Activated naive CD8-positive, alpha-beta T cell treated with anti-CD3 and anti-CD28 coated beads, Interleukin-2, amount 50 U/mL, for 24 hours (primary cell): Measurements from ENCODE around the gene C3orf18.

Source experiments
- ATAC-seq: fragments of 150-1000 bp; cut with Tn5 transposase; one replicate; pipeline ENCODE4 v1.10.0; 2021
- DNase-seq: peaks from one replicate; pipeline ENCODE4 v3.0.0; 2021
- H3K27ac Mint-ChIP-seq: one replicate; pipeline ENCODE4 v1.8.0; 2021; ENCODE audit warnings: mild to moderate bottlenecking, mixed read lengths
- H3K27me3 Mint-ChIP-seq: one replicate; pipeline ENCODE4 v1.8.0; 2021; ENCODE audit warnings: mixed read lengths
- H3K36me3 Mint-ChIP-seq: one replicate; pipeline ENCODE4 v1.8.0; 2021; ENCODE audit warnings: low read depth, mixed read lengths
- H3K4me1 Mint-ChIP-seq: one replicate; pipeline ENCODE4 v1.8.0; 2021; ENCODE audit warnings: mixed read lengths
- H3K4me3 Mint-ChIP-seq: one replicate; pipeline ENCODE4 v1.8.0; 2021; ENCODE audit warnings: mild to moderate bottlenecking, moderate library complexity, mixed read lengths
- H3K9me3 Mint-ChIP-seq: one replicate; pipeline ENCODE4 v1.8.0; 2021; ENCODE audit warnings: mixed read lengths

The C3orf18 gene

DNA sequence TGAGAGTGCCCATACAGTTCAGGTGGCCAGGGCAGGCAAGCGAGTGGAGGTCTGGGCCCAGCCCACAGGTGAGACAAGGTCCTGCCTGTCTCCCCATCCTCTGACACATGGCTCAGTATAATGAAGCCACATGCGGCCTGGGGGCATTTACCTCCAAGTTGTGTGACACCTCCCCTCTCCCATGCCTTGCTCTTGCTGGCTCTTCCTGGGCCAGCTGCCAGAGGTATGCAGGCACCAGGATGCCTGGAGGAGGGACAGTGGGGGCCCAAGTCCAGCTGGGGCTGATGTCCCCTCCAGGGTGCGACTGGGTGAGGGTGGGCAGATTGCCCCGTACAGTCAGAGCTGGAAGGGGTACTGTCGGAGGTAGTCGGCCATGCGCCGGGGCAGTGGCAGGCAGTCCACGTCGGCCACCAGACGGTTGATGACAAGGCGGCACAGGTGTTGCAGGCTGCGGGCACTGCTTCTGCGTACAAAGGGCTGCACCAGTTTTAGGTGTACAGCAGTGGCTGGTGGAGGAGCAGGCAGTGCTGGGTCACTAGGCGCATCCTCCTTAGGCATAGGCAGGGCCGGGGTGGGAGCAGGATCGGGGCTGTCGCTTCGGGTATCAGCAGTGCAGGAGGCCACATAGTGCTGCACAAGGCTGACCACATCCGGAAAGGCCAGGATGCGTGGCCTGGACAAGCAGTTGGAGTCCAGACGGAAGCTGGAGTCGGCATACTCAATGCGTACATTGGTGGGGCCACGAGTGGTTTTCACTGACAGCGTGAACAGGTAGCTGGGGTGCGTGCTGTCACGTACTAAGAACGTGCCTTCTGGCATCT lies 39.9 kb upstream of the C3orf18 start:
- Mint-ChIP-seq H3K27ac (peak overlapping the region; percentile 100), H3K4me1 (peaks cover 63% of the 10 kb centered on the region), H3K9me3 (no peaks in the 10 kb centered on the region), H3K36me3 (peaks cover 92% of the 10 kb centered on the region), H3K4me3 (peak overlapping the region; percentile 100), H3K27me3 (peaks cover 2% of the 10 kb centered on the region)
- no peak for ATAC-seq
- peak; percentile 55 for DNase-seq

DNA sequence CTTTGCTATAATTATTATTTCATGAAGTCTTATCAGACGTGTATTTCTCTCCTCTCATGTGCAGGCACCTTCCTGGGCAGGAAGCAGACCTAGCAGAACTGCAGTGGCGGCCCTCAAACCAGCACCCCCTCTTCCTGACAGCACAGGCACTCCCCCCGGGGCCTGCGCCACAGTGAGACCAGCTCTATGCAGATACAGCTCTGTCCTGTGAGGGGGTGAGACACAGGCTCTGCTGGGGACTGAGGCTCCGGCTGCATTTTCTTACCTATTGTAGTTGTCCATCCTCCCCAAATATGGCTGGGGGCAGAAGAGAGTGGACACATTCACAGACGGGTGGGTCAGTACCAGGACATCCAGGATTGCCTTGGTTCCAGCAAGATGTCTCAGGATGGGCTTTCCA lies 39.0 kb upstream of the C3orf18 start:
- H3K27ac Mint-ChIP-seq: peak overlapping the region; percentile 100
- peak overlapping the region; percentile 100 for H3K4me3 Mint-ChIP-seq
- H3K36me3 Mint-ChIP-seq: peaks cover 86% of the 10 kb centered on the region
- DNase-seq (peak; percentile 47), ATAC-seq (no peak)
- H3K9me3 Mint-ChIP-seq: no peaks in the 10 kb centered on the region
- H3K4me1 Mint-ChIP-seq: peaks cover 65% of the 10 kb centered on the region
- no peaks in the 10 kb centered on the region for H3K27me3 Mint-ChIP-seq

DNA sequence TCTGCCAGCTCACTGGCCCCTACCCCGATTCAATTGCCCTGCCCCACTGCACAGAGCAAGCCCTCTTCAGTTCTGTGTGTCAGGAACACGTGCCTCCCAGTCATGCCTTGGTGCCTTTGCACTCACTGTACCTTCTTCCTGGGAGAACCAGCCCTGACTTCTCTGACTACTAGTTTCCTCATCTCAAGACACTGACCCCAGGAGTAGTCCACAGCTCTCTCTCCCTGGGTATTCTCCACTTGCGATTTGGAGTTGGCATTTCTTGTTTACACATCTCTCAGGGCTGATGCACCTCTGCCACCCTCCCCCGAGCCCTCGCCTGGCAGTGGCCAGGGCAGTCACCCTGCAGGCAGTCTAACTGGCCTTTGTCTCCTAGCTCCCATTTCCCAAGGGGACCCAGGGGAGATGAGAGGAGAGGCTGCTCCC lies 38.4 kb upstream of the C3orf18 start:
- Mint-ChIP-seq H3K9me3 (no peaks in the 10 kb centered on the region), H3K36me3 (peaks cover 82% of the 10 kb centered on the region), H3K27me3 (no peaks in the 10 kb centered on the region), H3K4me1 (peaks cover 72% of the 10 kb centered on the region), H3K27ac (peak overlapping the region; percentile 100), H3K4me3 (peak overlapping the region; percentile 100)
- DNase-seq (peak; percentile 34), ATAC-seq (no peak)

DNA sequence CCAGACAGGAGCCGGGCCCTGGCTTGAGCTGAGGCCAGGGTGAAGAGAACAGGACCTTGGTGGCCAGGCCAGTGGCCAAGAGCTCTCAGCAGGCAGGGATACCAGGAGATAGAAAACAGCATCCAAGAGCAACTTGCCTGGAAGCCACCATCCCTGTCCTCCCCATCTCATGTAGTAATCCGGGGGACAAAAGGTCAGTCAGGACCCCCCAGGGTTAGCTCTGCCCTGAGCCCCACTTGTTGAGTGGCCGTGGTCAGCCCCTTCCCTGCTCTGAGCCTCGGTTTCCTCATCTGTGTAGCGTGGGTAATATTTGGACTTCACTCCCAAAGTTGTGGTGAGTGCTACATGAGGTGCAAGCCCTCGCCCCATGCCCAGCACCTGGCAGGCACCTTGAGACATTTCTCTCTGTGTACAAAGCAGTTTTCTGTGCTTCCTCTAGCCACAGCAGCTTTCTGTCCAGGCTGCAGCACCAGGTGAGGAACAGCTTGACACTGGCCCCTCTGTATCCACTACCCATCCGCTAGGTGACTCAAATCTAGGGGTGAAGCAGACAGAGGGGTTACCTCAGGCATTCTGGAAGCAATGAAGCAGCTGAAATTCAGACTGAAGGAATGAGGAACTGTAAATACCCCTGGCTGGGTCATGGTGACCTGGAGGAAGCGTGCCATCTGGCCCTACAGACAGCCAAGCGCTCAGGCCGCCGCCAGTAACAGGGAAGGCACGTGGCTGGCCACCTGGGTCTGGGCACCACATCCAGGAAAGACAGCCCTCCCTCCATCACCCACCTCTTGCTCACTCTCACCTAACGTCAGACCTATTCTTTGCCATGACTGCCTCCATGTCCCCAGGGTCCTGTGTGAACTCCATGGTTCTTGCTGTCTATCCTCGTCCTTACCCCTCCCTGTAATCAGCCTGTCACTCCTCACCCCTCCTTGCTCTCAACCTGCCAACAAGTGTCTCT lies 37.4 kb upstream of the C3orf18 start:
- ATAC-seq: no peak
- no peaks in the 10 kb centered on the region for H3K27me3 Mint-ChIP-seq
- H3K9me3 Mint-ChIP-seq: no peaks in the 10 kb centered on the region
- peaks cover 74% of the 10 kb centered on the region for H3K36me3 Mint-ChIP-seq
- peaks cover 80% of the 10 kb centered on the region for H3K4me1 Mint-ChIP-seq
- DNase-seq: peak; percentile 43
- peak overlapping the region; percentile 100 for H3K4me3 Mint-ChIP-seq
- H3K27ac Mint-ChIP-seq: peak overlapping the region; percentile 100

DNA sequence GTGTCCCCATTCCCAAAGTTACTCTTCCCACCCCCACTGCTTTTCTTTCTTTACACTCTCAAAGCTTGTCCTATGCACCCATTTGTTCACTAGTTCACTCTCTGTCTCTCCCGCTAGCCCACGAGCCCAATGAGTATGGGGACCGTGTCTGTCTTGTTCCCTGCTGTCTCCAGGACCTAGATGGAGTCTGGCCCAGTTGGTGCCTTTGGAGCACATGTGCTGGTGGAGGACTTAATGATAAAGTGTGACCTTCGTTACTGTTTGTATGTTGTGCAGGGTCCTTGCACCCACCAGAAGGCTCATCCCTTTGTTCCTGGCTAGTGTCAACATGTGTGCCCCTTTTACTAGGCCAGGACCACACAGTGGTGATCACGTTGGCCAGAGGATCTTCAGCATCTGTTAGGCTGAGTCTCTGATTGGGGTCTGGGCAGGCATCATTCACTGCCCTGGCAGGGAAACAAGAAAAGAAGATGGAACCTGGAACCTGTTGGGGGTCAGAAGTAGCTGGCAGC lies 36.6 kb upstream of the C3orf18 start:
- Mint-ChIP-seq H3K27me3 (no peaks in the 10 kb centered on the region), H3K27ac (peak overlapping the region; percentile 100), H3K36me3 (peaks cover 67% of the 10 kb centered on the region), H3K9me3 (no peaks in the 10 kb centered on the region), H3K4me1 (peaks cover 86% of the 10 kb centered on the region), H3K4me3 (peak overlapping the region; percentile 100)
- no peak for ATAC-seq
- DNase-seq: peak; percentile 20

DNA sequence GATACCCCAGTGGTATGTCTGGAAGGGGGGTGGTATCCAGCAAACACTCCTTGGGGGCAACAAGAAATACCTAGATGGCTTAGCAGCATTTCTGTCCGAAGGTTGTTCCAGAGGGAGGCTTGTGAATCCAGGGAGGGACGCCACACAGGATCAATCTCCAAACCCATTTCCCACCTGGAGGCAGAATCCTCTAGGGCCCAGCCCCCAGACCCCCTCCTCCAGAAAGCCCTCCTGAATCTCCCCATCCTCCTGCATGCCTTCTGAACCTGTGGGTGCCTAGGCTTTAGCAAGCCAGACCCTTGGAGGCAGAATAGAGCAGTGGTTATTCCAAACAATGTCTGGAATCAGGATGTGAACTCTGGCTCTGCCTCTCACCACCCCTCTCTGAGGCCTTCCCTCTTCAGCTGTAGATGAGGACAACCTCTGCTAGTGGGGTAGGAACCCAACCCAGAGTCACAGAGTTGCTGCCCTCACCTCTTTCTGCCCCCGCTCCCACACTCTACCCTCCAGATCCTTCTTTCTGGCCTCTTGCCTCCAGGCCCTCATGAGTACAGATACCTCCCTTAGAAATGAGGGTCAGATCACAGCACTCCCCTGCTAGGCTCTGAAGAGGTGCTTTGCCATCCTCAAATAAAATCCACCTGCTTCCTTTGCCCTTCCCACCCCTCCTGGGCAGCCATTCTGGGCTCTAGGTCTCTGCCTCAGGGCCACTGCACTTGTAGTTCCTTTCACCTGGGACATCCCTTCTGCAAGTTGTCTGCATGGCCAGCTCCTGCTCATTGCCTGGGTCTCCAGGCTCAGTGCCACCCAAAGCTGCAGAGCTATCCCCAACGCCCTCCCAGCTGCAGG lies 35.9 kb upstream of the C3orf18 start:
- H3K4me3 Mint-ChIP-seq: peak overlapping the region; percentile 100
- H3K27ac Mint-ChIP-seq: peak overlapping the region; percentile 100
- H3K9me3 Mint-ChIP-seq: no peaks in the 10 kb centered on the region
- H3K4me1 Mint-ChIP-seq: peaks cover 87% of the 10 kb centered on the region
- H3K27me3 Mint-ChIP-seq: no peaks in the 10 kb centered on the region
- peaks cover 66% of the 10 kb centered on the region for H3K36me3 Mint-ChIP-seq
- peak; percentile 34 for DNase-seq
- ATAC-seq: no peak

DNA sequence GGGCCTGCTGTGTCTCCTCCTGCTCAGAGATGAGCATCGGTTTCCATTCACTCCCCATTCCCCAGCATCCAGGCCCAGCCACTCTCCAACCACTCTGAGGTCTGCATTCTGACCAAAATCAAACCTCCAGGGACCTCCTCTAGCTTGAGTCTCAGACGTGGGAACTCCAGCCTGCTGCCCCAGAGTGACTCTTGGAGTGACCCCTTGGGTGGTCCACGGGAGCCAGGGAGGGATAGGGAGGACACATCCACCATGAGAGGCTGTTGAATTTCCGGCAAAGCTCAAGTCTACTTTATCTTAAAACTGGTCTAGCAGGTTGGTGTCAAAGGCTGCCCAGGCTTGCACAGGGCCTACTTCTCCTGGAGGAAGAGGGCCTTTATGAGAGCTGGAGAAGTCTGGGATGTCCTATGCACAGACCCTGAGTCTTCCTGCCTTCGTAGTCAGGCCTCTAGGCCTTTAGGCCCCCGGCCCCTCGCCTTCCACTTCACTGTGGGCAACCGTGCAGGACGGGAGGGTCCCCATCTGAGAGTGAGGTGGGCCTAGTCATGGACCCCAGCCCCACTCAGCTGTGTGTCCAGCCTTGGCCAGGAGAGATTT lies 35.1 kb upstream of the C3orf18 start:
- Mint-ChIP-seq H3K36me3 (peaks cover 65% of the 10 kb centered on the region), H3K27ac (peak overlapping the region; percentile 100), H3K4me1 (peaks cover 91% of the 10 kb centered on the region), H3K9me3 (no peaks in the 10 kb centered on the region), H3K4me3 (peak overlapping the region; percentile 73), H3K27me3 (no peaks in the 10 kb centered on the region)
- ATAC-seq: peak; percentile 14
- DNase-seq: peak; percentile 28

DNA sequence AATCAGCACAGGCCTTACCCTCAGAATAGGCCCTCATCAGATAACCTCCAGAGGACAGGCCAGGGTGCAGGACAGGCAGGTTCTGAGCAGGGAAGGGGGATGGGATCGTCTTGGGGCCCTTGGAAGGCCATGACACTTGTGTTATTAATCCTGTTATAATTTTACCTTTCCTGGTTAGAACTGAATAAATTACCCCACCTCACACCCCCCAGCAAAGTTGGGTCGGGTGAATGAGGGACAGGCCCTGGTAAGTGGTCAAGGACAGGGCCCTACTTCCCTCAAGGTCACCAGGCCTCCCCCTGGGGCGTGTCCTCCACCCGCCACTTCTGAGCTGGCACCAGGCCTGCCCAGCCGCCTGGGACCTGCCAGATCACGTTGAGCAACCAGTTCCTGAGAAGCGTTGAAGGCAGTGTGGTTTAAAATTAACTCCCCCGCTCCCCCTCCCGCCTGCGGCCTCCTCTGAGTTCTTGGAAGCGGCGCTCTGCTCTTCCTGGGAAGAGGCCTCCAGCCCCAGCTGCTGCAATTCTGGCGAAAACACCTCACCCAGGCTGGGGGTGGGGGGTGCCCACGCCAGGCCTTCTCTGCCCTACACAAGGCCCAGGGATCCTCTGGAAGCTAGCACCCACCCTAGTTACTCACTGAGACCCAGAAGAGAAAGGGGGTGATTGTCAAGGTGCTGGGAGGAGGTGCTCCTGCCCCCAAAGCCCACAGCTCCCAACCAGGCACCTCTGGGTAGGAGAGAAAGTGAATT lies 33.5 kb upstream of the C3orf18 start:
- DNase-seq (peak; percentile 90), ATAC-seq (peak; percentile 70)
- peaks cover 83% of the 10 kb centered on the region for H3K4me1 Mint-ChIP-seq
- H3K9me3 Mint-ChIP-seq: no peaks in the 10 kb centered on the region
- H3K4me3 Mint-ChIP-seq: peak overlapping the region; percentile 65
- H3K36me3 Mint-ChIP-seq: peaks cover 49% of the 10 kb centered on the region
- H3K27me3 Mint-ChIP-seq: no peaks in the 10 kb centered on the region
- peak overlapping the region; percentile 100 for H3K27ac Mint-ChIP-seq

DNA sequence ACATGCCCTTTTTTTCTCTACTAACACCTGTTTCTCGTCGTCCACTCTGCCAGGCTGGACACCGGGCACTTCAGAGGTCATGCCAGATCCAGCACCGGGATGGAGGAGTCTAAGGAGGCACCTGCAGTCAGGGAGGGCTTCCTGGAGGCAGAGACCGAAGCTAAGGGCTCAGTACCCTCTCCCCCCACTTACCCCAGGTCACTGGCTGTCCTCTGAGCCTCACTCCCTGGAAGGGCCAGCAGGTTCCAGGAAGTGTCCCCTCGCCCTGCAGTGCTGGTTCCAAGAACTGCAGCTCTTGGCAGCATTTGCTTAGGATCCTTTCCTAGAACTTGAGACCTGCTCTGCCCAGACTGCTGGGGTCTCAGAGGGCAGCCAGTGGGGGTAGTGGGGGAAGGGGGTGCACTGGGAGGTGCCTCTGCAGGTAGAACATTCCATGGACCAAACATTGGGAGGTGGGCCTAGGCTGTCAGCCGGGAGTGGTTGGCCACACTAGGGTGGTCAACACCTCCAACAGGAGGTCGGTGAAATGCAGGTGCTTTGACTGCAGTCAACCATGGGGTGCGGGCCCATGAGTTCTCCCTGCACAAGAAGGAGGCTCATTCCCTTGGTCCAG lies 32.7 kb upstream of the C3orf18 start:
- ATAC-seq (no peak), DNase-seq (peak; percentile 57)
- Mint-ChIP-seq H3K4me3 (peak overlapping the region; percentile 65), H3K27ac (peak overlapping the region; percentile 100), H3K36me3 (peaks cover 41% of the 10 kb centered on the region), H3K27me3 (no peaks in the 10 kb centered on the region), H3K4me1 (peaks cover 79% of the 10 kb centered on the region), H3K9me3 (no peaks in the 10 kb centered on the region)

DNA sequence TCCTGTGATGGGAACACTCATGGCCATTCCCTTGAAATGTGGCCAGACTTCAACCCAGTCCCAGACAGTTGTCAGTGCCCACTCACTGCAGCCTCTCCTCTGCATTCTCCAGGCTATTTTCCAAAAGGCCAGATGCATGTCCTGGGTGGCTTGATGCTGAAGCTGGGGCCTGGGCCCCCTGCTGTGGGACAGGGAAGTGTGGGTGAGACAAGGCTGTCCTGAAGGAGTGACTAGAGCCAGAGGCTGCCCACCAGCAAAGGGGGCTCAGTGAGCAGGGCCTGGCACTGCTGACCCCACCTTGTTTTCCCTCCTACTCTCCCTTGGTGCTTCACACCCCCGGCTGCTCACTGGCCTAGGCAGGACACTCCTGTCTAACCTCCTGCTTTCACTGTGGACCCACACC lies 32.2 kb upstream of the C3orf18 start:
- H3K4me1 Mint-ChIP-seq: peaks cover 79% of the 10 kb centered on the region
- peaks cover 36% of the 10 kb centered on the region for H3K36me3 Mint-ChIP-seq
- H3K27me3 Mint-ChIP-seq: no peaks in the 10 kb centered on the region
- peak; percentile 36 for DNase-seq
- H3K4me3 Mint-ChIP-seq: peak overlapping the region; percentile 65
- no peak for ATAC-seq
- H3K27ac Mint-ChIP-seq: peak overlapping the region; percentile 100
- H3K9me3 Mint-ChIP-seq: no peaks in the 10 kb centered on the region

DNA sequence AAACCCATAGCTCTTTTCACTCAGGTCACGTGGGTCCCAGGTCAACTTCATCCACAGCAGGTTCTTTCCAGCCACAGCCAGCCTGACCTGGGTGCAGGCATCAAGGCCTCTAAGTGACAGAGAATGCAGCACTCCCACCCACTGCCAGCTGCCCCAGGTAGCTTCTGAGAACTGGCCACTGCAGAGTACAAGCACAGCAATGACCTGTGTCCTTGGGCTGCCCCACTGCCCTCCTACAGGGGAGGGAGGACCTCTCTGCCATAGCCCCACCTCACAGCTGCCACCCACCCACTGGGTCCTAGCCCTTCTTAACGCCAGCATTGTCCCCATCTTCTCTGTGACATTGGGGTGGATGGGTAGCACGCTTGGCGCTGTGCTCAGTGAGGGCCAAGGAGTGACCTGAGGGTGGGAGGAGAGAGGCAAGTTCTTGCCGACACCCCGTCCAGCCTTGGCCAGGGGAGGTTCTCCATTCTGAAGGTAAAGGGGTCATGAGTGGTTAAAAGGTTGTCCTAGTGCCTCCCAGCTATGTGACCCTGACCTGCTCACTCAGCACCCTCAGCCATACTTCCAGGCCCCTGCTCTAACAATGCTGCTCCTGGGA lies 31.7 kb upstream of the C3orf18 start:
- no peaks in the 10 kb centered on the region for H3K27me3 Mint-ChIP-seq
- H3K36me3 Mint-ChIP-seq: peaks cover 31% of the 10 kb centered on the region

DNA sequence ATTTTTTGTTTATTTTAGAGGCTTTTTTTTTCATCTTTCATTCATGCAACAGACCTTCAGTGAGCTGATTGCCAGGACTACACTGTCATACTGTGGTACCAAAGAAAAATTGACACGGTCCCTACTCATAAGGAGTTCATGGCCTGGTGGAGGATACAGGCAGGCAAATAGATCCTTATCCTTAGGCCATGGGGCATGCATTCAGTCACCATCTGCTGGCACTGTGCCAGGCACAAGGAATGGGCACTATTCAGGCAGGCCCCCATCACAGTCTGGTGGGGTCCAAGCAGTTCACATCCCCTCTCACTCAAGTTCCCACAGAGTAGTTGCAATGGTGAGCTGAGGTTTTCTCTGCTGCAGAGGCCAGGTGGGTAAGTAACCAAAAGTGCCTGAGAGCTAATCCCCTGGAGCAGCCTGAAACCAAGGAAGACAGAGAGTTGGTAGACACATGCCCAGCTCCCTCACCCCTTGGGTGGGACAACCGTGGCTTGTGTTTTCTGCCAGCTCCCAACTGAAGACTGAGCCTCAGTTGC lies 26.8 kb upstream of the C3orf18 start:
- DNase-seq: no peak
- no peaks in the 10 kb centered on the region for H3K27me3 Mint-ChIP-seq
- peak overlapping the region; percentile 99 for H3K27ac Mint-ChIP-seq
- H3K36me3 Mint-ChIP-seq: peaks cover 13% of the 10 kb centered on the region
- H3K4me1 Mint-ChIP-seq: peaks cover 78% of the 10 kb centered on the region
- H3K4me3 Mint-ChIP-seq: no peak overlapping the region
- no peak for ATAC-seq
- H3K9me3 Mint-ChIP-seq: no peaks in the 10 kb centered on the region

More for the DNA sequence above, 31.7 kb upstream of the C3orf18 start:
- DNase-seq (no peak), ATAC-seq (no peak)
- peak overlapping the region; percentile 100 for H3K27ac Mint-ChIP-seq
- H3K4me1 Mint-ChIP-seq: peaks cover 79% of the 10 kb centered on the region
- H3K4me3 Mint-ChIP-seq: peak overlapping the region; percentile 65
- no peaks in the 10 kb centered on the region for H3K9me3 Mint-ChIP-seq
